ENCODE measurements around the gene NEDD9. TPM values are rescaled to one million over a fixed set of nuclear protein-coding genes. Genes with fewer than 3 reads are reported as not detected.

Gene NEDD9
- total and polyA plus RNA-seq, 2 of the 13 experiments (the other 11 are each of a cell fraction or from before 2014, with no cell fraction given), result 27.1 to 389 TPM

DNA sequence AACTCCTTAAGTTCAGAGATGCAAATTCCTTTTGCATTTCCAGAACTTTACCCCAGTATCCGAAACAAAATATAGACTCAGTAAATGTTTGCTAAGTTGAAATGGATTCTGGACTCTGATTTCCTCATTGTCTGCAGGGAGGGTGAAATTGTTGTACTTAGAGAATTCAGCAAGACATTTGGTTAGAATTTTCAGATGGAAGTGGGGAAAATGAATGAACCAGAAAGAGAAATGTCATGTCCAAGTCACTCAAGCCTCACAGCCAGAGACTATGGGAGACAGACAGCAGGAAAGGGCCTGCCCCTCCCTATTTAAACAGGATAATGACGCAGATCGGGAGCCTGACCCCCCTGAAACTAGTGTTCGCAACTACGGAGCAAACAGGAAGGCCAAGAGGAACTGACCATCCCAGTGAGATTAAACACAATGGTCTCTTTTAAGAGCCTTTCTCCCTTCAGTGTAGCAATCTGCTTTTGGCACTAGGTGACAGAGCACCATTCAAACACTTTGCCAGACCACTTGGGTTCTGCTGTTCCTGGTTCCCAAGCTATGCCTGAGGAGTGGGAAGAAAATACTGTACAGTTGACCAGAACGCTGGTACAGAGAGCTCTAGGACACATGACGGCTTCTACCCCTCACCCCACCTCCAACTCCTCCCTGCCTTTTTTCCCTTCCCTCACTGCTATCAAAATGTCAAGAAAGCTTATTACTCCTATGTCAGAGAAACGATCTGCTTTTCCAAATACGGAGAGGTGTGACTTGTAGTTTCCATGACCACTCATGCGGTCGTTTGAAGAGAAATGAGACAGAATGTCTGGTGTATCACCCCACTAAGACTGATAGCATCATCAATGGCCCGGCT, 13.7 kb downstream of the NEDD9 start (continued):
- TF ChIP-seq, protein P1, sequence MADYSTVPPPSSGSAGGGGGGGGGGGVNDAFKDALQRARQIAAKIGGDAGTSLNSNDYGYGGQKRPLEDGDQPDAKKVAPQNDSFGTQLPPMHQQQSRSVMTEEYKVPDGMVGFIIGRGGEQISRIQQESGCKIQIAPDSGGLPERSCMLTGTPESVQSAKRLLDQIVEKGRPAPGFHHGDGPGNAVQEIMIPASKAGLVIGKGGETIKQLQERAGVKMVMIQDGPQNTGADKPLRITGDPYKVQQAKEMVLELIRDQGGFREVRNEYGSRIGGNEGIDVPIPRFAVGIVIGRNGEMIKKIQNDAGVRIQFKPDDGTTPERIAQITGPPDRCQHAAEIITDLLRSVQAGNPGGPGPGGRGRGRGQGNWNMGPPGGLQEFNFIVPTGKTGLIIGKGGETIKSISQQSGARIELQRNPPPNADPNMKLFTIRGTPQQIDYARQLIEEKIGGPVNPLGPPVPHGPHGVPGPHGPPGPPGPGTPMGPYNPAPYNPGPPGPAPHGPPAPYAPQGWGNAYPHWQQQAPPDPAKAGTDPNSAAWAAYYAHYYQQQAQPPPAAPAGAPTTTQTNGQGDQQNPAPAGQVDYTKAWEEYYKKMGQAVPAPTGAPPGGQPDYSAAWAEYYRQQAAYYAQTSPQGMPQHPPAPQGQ (CRISPR knock-in tag; IDR thresholded peaks at IDR 0.05; ENCODE audit: borderline replicate concordance), result no peak
- TF ChIP-seq ZNF138 (CRISPR knock-in tag; IDR thresholded peaks at IDR 0.05; ENCODE audit: low read depth) (no peak), ARID2 (CRISPR knock-in tag; IDR thresholded peaks at IDR 0.05; ENCODE audit: borderline replicate concordance) (0 out of 2 replicates have a peak, but pooled peaks have one; percentile 62), FOXJ3 (CRISPR knock-in tag; IDR thresholded peaks at IDR 0.05; ENCODE audit: borderline replicate concordance) (peak; percentile 50; the same call in 1 of the 2 replicates), ZNF660 (CRISPR knock-in tag; IDR thresholded peaks at IDR 0.05; ENCODE audit: borderline replicate concordance, low read depth) (no peak), SIX1 (CRISPR knock-in tag; IDR thresholded peaks at IDR 0.05; ENCODE audit: borderline replicate concordance) (no peak), KLF11 (CRISPR knock-in tag; IDR thresholded peaks at IDR 0.05) (0 out of 2 replicates have a peak, but pooled peaks have one; percentile 26), NFIB (CRISPR knock-in tag; IDR thresholded peaks at IDR 0.05; ENCODE audit: borderline replicate concordance) (no peak), GATAD1 (CRISPR knock-in tag; IDR thresholded peaks at IDR 0.05) (peak; percentile 59), SIN3B (IDR thresholded peaks at IDR 0.05; ENCODE audit: low read length) (no peak), ISL2 (CRISPR knock-in tag; IDR thresholded peaks at IDR 0.05) (peak; percentile 87), NR0B2 (CRISPR knock-in tag; IDR thresholded peaks at IDR 0.05) (no peak), PAX8 (CRISPR knock-in tag; IDR thresholded peaks at IDR 0.05; ENCODE audit: borderline replicate concordance) (no peak), KDM6A (CRISPR knock-in tag; IDR thresholded peaks at IDR 0.05; ENCODE audit: low read depth) (no peak), ZBTB46 (CRISPR knock-in tag; IDR thresholded peaks at IDR 0.05; ENCODE audit: borderline replicate concordance) (no peak), ZBTB7B (CRISPR knock-in tag; IDR thresholded peaks at IDR 0.05) (peak; percentile 96), ZNF788 (CRISPR knock-in tag; IDR thresholded peaks at IDR 0.05; ENCODE audit: borderline replicate concordance) (peak; percentile 84; the same call in 1 of the 2 replicates), ZNF205 (CRISPR knock-in tag; IDR thresholded peaks at IDR 0.05) (peak; percentile 52; the same call in 1 of the 2 replicates), HHEX (CRISPR knock-in tag; IDR thresholded peaks at IDR 0.05) (no peak; the same call in 1 of the 2 replicates), HOXA7 (CRISPR knock-in tag; IDR thresholded peaks at IDR 0.05) (no peak), HOXA5 (CRISPR knock-in tag; IDR thresholded peaks at IDR 0.05) (peak; percentile 27; the same call in 1 of the 2 replicates), RBM22 (optimal IDR thresholded peaks at IDR 0.05; ENCODE audit: low read length) (peak; percentile 96), YY1 (IDR thresholded peaks at IDR 0.05; ENCODE audit: insufficient read depth, insufficient replicate concordance, low read depth, low read length) (no peak), KDM4B (CRISPR knock-in tag; IDR thresholded peaks at IDR 0.05) (peak; percentile 23; the same call in 1 of the 2 replicates), PBX2 (CRISPR knock-in tag; IDR thresholded peaks at IDR 0.05) (peak; percentile 60), TOPORS (CRISPR knock-in tag; IDR thresholded peaks at IDR 0.05) (0 out of 2 replicates have a peak, but pooled peaks have one; percentile 78)

Data from HepG2 (cell line).